22Rv1 (cell line): ENCODE data around the gene ENPP7.
A peak's percentile ranks its signal among the peaks of the same experiment; 100 is the strongest.

Experiments
- H3K27ac ChIP-seq: fragments of 450-650 bp; 2 replicates; pipeline ENCODE4 v1.5.1; 2017
- CTCF ChIP-seq: fragments of 450-650 bp; IDR thresholded peaks from 2 replicates; pipeline ENCODE4 v1.5.1; 2017; ENCODE audit warnings: mild to moderate bottlenecking
- ZFX ChIP-seq: fragments of 450-650 bp; IDR thresholded peaks from 2 replicates; pipeline ENCODE4 v1.6.1; 2017; ENCODE audit warnings: antibody characterized with exemption, borderline replicate concordance

The ENPP7 gene

GRCh38 chr17:79741751-79742588, 11.2 kb downstream of the ENPP7 start:
- H3K27ac ChIP-seq: no peak overlapping the region
- no peak for TF ChIP-seq ZFX
- peak; percentile 99 for TF ChIP-seq CTCF

- TF ChIP-seq ZFX: no peak
- no peak for TF ChIP-seq CTCF
- no peak overlapping the region for H3K27ac ChIP-seq
Observed at GRCh38 chr17:79742589-79742918, 11.8 kb downstream of the ENPP7 start.

- TF ChIP-seq ZFX: no peak
- TF ChIP-seq CTCF: no peak
- no peak overlapping the region for H3K27ac ChIP-seq
Observed at GRCh38 chr17:79742951-79743476, 12.3 kb downstream of the ENPP7 start.

GRCh38 chr17:79743614-79744013, 12.9 kb downstream of the ENPP7 start:
- no peak overlapping the region for H3K27ac ChIP-seq
- TF ChIP-seq ZFX (no peak), CTCF (no peak)

GRCh38 chr17:79745641-79746105, 14.9 kb downstream of the ENPP7 start:
- TF ChIP-seq CTCF (no peak), ZFX (no peak)
- no peak overlapping the region for H3K27ac ChIP-seq

GRCh38 chr17:79746889-79747507, 16.3 kb downstream of the ENPP7 start:
- TF ChIP-seq CTCF (no peak), ZFX (no peak)
- no peak overlapping the region for H3K27ac ChIP-seq
